Mammary epithelial cell (primary cell): Measurements from ENCODE around the gene IRF2BP2.

Source experiments
- EZH2 ChIP-seq: IDR thresholded peaks from 2 replicates; pipeline ENCODE4 v1.6.1; 2012; ENCODE audit warnings: low read length, inconsistent platforms, borderline replicate concordance
- TF ChIP-seq, protein P1 (sequence below), 2 donors: IDR thresholded peaks in 1 of 2; conservative IDR thresholded peaks in 1 of 2; 2 replicates each; pipeline ENCODE4 v1.5.1; 2011 to 2012; ENCODE audit warnings: inconsistent platforms in 2 of 2, low read length in 2 of 2, mild to moderate bottlenecking in 2 of 2, control low read depth in 1 of 2, low read depth in 1 of 2; ENCODE audit not compliant: insufficient read depth in 1 of 2; ENCODE audit errors: extremely low read depth in 1 of 2

GRCh38 chr1:234656070-234656895 is 46.3 kb upstream of the IRF2BP2 start:
- TF ChIP-seq, protein P1, sequence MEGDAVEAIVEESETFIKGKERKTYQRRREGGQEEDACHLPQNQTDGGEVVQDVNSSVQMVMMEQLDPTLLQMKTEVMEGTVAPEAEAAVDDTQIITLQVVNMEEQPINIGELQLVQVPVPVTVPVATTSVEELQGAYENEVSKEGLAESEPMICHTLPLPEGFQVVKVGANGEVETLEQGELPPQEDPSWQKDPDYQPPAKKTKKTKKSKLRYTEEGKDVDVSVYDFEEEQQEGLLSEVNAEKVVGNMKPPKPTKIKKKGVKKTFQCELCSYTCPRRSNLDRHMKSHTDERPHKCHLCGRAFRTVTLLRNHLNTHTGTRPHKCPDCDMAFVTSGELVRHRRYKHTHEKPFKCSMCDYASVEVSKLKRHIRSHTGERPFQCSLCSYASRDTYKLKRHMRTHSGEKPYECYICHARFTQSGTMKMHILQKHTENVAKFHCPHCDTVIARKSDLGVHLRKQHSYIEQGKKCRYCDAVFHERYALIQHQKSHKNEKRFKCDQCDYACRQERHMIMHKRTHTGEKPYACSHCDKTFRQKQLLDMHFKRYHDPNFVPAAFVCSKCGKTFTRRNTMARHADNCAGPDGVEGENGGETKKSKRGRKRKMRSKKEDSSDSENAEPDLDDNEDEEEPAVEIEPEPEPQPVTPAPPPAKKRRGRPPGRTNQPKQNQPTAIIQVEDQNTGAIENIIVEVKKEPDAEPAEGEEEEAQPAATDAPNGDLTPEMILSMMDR (conservative IDR thresholded peaks at IDR 0.05 in 1 of 2, IDR thresholded peaks at IDR 0.05 in 1 of 2; ENCODE audit: extremely low read depth in 1 of 2, insufficient read depth in 1 of 2, low read depth in 1 of 2, low read length in 2 of 2), result no peak
- TF ChIP-seq EZH2, result no peak
